ENCODE results near the gene RPL32.

RPL32 gene

DNA sequence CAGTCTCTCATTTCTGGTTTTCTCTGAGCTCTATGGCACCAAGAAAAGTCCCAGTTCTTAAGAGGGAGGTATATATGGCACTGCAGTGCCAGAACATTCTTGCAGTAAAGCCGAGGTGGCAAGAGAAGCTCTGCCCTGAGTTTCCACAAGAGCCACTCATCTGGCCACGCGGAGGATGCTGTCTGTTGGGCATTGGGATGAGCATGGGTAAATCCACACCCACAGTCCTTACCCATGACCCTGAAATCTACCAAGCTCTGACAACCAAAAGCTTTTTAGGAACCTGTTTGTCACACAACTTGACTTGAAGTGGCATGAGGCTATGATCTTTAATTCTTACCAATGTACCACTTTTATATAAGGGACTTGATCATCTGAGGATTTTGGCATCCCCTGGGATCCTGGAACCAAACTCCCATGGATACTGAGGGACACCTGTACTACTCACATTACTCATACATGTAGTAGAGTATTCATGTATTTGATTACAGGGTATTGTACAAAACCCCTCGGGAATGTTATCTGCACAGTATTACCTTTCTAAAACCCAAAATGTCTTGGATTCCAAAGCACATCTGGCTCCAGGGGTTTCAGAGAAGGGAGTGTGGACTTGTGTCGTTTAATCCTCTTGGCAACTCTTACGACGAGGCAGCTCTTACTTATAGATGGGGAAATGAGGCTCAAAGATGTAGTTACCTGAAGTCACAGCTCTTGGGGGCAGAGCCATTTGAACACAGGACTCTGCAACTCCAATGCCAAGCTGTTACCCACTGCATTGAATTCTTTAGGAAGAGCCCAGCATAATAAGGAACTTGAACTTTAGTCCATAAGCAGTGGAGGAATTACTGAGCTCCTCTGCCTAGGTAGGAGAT is 8.8 kb downstream of the RPL32 start:
- DNase-seq (ENCODE audit: low spot score), result peak; percentile 5

DNA sequence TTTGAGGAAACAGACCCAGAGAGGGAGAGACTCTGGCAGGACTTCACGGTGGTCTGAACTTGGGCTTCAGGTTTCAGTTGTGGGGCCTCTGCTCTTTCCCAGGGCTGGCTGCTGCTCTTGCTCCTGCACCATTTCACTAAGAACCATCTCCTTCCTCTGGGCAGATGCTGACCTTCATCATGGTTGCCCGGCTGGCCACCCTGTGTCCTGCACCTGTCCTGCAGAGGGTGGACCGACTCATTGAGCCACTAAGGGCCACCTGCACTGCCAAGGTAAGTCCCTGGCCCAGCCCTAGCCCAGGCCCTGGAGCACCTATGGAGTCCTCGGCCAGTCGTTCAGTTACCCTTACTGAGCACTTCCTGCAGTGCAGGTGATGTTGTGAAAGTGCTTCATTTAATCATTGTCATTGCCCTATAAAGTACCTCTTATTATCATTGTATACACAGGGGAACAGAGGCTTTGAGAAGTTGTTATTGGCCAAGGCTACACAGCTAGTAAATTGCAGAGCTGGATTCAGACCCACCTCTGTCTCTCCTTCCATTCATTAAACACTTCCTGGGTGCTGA is 10.0 kb downstream of the RPL32 start:
- peak; percentile 5 for DNase-seq (ENCODE audit: low spot score)

DNA sequence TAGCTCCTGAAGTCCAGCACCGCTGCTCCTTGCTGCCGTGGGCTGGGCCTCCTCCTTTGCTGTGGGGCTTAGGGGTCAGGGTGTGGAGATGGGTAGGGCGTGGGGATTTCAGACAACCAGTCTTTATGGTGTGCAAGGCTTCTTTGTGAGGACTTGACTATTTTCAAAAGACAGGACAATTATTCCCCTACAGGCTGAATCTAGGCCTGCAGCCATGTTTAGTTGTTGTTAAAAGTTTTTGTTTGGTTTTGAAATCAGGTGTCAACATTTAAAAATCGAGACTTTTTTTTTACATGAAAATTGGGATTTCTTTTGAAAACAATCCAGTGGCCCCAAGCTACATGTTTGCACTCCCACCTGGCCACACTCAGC is 10.6 kb downstream of the RPL32 start:
- peak; percentile 13 for DNase-seq (ENCODE audit: low spot score)

DNA sequence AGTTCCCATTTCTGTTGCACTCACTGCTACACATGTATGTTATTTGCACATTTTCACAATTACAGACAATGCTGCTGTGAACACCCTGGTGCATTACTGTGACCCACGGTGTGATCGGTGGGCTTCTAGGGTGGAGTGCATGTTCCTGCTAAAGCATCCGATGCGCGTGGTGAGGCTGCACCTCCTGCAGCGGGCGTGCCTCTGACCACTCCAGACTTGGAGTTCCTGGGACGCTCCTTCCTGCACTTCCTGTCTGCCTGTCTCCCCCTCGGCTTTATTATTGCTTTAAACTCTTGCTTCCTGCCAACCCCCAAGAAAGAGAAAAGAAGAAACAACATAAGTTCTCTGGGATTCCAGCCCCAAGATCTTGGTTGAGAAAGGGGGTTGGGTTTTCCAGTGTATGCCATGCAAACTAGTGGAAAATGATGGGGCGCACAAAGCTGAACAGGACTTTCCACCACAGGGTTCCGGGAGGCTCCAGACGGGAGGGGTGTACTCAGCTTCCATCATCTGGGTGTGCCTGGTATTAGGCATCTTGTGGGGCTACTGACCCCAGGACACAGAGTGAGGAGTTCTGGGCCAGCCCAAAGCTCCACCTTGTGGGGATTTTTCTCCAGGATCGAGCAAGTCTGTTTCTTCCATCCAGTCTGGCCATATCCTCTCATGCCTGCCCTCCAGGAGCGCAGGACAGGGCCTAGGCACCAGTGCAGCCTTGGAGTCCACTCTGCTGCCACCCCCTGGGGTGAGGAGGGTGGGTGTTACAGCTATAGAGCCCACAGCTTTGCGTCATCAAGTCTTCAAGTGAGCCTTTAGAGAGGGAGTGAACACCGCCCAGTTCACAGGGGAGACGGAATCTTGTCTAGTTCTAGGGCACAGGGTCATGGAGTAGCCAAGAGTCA is 11.2 kb downstream of the RPL32 start:
- DNase-seq (ENCODE audit: low spot score), result peak; percentile 16

DNA sequence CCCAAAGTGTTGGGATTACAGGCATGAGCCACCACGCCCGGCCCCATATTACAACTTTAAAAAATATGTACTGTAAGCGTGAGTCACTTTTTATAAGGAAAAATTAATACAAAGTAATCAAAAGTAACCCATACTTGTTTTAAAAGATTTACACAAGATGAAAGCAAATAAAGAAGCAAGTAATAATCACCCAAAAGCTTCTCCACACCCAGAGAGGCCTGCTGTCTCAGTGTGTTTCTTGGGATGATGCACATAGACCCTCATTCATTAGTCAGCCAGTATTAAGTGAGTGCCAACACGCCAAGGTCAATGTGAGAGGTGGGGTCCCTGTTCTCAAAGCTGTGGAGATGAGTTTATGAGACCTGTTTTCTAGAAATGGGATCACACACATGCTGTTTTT is 12.0 kb downstream of the RPL32 start:
- DNase-seq (ENCODE audit: low spot score), result peak; percentile 5

DNA sequence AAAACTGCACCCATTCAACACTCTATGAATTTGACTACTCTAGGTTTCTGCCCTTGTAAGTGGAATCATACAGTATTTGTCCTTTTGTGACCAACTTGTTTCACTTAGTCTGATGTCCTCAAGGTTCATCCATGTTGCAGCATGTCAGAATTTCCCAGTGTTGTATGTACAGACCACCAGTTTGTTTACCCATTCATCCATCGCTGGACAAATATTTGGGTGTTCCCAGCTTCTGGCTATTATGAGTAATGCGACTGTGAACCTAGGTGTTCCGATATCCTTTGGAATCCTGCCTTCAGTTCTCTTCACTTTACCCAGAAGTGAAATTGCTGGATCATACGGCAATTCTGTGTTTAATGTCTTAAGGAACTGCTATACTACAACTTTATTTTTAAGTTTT is 12.6 kb downstream of the RPL32 start:
- no peak for DNase-seq (ENCODE audit: low spot score)

DNA sequence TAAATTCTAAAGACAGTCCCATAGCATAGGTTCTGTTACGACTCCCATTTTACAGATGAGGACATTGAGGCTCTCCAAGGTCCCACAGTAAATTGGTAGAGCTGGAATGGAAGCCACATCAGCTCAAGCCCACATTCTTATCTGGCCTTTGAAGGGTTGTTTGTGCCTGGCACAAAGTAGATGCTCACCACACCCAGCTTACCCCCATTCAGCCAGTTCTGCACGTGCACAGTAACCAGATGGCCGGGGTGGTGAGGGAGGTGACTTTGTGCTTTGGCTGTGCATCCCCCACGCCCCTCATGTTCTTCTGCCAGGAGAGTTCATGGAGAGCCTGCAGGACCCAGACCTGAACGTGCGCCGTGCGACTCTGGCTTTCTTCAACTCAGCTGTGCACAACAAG is 16.2 kb downstream of the RPL32 start:
- DNase-seq (ENCODE audit: low spot score), result no peak

DNA sequence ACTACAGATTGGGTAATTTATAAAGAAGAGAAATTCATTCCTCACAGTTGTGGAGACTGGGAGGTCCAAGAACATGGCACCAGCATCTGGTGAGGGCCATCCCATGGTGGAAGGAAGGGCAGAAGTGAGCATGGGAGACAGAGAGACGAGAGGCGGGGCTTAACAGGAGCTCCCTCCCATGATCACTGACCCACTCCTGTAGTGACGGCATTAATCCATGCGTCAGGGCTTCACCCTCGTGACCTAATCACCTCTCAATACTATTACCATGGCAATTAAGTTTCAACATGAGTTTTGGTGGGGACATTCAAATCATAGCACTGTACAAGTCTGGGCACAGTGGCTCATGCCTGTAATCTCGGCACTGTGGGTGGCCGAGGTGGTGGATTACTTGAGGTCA is 17.1 kb downstream of the RPL32 start:
- DNase-seq (ENCODE audit: low spot score), result no peak

DNA sequence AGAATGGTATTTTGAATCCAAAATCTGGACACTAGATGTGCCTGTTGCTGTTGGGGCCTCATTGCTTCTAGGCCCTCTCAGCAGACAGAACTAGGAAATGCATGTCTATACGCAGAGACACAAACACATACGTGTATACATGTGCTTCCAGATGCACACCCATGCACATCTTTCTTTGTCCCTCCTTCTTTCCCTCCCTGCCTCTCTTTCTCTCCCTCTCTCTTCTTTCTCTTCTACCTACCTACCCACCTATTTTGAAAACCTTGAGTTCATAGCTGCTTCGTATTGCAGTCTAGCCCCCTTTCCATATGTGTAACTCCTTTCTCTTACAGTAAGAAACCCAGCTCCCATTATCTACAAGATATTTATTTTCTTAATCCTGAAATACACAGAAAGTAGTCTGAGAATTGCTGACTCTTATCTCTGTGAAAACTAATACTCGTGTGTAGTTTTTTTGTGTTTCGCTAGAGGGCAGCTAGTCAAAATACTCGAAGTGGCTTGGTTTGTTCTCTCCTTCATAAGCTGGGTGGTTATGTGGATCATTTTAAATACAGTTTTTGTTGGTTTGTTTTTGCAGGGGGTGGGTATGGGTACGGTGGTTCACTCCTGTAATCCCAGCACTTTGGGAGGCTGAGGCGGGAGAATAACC is 18.5 kb downstream of the RPL32 start:
- DNase-seq (ENCODE audit: low spot score), result no peak

DNA sequence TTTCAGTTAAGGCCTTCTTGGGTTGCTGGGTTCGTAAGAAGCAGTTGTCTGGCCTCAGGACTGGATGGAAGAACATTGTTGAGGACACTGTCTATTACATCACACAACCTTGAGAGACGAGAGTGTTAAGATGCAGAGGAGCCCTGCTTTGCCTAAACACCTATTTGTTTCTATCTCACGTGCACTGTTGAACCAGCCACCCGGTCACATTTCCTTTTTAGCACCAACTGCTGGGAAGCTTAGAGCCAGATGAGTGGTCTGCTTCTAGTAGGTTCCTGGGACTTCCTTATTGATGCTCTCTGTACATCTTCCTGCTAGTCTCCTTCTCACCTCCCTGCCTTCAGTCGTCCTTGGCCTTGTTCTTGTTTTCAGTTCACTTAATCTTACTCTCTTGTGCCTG is 22.6 kb downstream of the RPL32 start:
- no peak for DNase-seq (ENCODE audit: low spot score)

DNA sequence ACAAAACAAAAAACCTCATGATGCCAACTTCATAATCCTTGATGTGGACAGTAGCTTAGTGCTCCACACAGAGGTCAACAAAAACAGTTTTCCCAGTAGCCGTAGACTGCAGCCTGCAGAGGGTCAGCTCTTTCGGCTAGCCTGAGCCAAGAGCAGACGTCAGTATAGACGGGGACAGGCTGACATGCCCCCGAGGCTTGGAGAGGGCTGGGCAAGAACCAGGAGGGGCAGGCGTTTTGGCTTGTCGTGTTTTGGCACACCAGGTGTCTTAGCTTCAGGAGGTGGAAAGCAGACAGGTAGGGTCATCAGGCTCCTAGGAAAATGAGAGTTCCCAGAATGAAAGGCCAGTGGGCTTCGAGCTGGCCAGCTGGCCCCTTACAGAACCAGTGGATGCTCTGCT is 23.1 kb downstream of the RPL32 start:
- DNase-seq (ENCODE audit: low spot score), result no peak

DNA sequence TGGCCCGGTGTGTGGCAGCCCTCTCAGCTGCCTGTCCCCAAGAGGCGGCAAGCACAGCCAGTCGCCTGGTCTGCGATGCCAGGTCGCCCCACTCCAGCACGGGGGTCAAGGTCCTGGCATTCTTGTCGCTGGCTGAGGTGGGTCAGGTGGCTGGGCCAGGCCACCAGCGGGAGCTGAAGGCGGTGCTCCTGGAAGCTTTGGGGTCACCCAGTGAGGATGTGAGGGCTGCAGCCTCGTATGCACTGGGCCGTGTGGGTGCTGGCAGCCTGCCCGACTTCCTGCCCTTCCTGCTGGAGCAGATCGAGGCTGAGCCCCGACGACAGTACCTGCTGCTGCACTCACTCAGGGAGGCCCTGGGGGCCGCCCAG is 24.0 kb downstream of the RPL32 start:
- DNase-seq (ENCODE audit: low spot score), result no peak

DNA sequence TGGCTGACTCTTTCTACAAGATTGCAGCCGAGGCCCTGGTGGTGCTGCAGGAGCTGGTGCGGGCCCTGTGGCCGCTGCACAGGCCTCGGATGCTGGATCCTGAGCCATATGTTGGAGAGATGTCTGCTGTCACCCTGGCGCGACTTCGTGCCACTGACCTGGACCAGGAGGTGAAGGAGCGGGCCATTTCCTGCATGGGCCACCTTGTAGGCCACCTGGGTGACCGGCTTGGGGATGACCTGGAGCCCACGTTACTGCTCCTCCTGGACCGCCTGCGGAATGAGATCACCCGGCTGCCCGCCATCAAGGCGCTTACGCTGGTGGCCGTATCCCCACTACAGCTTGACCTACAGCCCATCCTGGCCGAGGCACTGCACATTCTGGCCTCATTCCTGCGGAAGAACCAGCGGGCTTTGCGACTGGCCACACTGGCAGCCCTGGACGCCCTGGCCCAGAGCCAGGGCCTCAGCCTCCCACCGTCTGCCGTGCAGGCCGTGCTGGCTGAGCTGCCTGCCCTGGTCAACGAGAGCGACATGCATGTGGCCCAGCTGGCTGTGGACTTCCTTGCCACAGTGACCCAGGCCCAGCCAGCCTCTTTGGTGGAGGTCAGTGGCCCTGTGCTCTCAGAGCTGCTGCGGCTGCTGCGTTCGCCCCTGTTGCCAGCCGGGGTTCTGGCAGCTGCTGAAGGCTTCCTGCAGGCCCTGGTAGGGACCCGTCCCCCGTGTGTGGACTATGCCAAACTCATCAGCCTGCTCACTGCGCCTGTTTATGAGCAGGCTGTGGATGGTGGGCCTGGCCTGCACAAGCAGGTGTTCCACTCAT is 24.6 kb downstream of the RPL32 start:
- DNase-seq (ENCODE audit: low spot score), result no peak

DNA sequence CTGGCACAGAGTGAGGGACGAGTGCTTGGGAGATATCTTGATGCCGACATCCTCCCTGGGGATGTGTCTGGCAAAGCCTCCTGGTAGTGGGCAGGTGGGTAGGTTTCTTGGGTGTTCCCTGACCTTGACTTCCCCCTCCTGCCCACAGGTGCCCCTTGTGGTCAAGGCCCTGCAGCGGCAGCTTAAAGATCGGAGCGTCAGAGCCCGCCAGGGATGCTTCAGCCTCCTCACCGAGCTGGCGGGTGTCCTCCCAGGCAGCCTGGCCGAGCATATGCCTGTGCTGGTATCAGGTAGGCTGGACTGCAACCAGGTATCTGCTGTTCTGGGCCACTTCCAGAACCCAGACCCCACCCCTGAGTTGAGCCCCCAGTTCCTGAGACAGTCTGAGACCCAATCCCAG is 25.6 kb downstream of the RPL32 start:
- no peak for DNase-seq (ENCODE audit: low spot score)

DNA sequence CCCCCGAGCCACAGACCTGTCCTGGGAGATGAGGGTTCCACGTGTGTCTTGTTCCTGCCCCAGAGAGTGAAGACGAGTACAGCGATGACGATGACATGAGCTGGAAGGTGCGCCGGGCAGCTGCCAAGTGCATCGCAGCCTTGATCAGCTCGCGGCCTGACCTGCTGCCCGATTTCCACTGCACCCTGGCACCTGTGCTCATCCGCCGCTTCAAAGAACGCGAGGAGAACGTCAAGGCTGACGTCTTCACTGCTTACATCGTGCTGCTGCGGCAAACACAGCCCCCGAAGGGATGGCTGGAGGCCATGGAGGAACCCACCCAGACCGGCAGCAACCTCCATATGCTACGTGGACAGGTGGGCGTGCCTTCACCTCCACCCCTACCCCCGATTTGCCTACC is 26.3 kb downstream of the RPL32 start:
- DNase-seq (ENCODE audit: low spot score), result no peak

DNA sequence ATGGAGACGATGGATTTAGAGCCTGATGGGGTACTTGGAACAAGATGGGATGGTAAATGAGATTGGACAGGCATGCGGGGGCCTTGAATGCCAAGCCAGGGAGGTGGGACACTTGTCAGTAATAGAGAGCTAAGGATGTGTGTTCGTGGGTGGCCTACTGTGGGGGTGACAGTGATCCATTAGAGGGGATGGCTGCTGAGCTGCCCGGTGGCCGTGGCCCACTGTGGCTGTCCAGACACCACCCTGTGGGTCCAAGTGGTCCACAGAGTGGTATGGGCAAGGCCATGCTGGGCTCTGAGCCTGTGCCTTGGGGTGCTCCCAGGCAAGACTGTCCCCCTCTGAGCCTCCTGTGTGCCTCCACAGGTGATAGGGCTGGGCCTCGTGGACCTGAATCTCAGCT is 27.4 kb downstream of the RPL32 start:
- no peak for DNase-seq (ENCODE audit: low spot score)

DNA sequence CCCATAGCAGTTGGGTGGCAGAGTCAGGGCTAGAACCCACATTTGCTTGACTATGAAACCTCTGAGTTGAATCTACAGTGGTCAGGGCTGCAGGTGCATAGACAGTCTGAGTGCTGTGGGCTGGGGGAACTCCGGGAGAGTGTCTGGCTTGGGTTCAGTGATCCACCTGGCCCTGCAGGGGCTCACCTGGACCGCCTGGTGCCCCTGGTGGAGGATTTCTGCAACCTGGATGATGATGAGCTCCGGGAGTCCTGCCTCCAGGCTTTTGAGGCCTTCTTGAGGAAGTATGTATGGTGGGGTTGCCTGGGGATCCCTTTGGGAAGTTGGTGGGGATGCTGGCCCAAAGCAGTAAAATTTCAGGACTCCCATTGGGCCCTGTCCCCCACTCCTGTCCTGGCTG is 28.6 kb downstream of the RPL32 start:
- DNase-seq (ENCODE audit: low spot score), result no peak

DNA sequence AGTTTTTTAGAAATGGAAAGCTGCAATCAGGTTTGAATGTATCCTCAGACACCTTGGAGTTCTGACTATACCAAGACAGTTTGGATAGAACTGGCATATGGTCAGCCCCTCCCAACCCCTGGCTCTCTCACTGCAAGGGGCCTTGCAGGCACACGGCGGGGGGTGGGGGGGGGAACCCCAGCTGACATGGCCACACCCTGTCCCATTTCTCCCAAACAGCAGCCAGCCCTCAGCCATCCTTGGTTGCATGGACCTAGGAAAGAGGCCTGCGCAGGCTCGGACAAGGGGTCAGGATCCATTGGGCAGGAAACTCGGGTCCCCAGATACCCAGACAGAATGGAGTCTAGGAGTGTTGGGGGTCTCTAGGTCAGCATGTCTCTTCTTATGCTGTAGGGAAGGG is 30.4 kb downstream of the RPL32 start:
- no peak for DNase-seq (ENCODE audit: low spot score)

DNA sequence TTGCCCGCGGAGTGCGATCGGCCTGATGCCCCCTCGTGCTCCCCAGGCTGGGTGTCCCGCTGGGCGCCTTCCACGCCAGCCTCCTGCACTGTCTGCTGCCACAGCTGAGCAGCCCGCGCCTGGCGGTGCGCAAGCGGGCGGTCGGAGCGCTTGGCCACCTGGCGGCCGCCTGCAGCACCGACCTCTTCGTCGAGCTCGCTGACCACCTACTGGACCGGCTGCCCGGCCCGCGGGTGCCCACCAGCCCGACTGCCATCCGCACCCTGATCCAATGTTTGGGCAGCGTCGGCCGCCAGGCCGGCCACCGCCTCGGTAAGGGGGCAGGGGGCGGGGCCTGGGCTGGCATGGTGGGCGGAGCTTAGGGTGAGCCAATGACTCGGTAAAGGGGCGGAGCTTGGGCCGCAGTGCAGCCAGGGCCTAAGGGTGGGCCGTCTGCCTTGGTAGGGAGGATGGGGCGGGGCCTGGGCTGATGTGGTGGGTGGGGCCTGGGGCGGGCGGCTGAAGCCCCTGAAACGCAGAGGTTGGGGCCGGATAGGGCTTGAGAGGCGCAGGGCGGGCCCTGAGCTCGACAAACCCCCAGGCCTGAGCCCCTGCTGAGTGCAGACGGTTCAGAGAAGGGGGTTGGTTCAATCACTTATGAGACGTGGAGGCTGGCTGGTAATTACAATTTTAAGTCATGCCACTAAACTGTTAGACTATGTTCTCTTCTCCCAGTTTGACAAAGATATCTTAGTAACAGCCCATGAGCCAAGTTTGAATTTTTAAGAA is 31.2 kb downstream of the RPL32 start:
- peak; percentile 99 for DNase-seq (ENCODE audit: low spot score)

DNA sequence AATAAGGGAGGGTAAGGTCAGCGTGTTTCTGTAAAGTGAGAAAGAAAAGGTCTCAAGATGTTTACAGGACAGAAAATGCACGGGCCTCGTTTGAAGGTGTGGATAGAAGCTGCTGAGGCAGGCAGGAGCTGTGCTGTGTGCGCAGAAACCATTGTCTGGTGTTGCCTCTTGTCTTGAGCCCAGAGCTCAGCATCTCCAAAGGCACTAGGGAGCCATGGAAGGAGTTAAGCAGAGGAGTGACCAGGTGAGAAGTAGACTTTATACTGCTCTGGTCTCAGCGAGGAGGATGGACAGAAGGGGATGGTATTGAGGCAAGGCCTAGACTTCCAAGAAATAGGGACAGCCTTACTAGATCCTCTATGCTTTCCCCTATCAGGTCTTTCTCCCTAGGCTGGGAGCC is 31.9 kb downstream of the RPL32 start:
- DNase-seq (ENCODE audit: low spot score), result no peak

DNA sequence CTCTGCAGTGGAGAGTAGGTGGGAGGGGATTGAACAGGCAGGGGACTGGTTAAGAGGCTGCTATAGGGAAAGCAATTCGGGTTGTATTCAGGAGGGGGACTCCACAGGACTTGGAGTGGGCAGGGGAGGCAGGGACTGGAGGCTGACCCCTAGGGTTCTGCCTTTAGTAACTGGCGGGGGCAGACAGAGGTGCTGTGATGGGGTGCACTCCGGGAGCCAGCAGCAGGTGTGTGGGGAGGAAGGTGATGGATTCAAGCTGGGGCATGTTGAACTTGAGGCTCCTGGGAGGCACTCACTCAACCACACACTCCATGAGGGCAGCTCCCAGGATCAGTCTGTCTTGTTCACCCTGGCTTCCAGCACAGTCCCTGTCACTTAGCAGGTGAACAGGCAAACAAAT is 32.4 kb downstream of the RPL32 start:
- DNase-seq (ENCODE audit: low spot score), result no peak

All from AG20443 (cell line).